GM18526 (cell line): Measurements from ENCODE around the gene MGLL.
A peak's percentile ranks its signal among the peaks of the same experiment; 100 is the strongest.

ENCODE experiments used
- POLR2A ChIP-seq: IDR thresholded peaks from 3 replicates; pipeline ENCODE4 v1.6.1; 2011; ENCODE audit not compliant: insufficient read length; ENCODE audit errors: extremely low read depth

The MGLL gene

DNA sequence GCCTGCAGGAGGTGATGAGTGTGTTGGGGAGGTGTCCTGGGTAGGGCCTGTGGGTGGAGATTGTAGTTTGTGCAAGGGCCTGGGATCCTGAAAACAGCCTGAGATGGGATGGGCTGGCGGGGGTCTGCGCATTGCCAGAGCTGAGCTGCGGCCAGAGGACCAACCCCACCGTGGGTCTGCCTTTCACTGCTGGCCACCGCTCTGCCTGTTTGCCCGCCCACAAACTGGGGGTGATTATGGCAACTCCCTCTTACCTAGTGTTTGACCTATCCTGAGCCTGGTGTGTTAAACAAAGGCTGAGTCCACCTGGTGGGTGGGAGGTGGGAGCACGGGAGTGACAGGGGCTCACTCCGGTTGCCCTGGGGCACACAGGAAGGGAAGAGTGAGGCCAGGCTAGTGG, 139.8 kb downstream of the MGLL start:
- TF ChIP-seq POLR2A = no peak

DNA sequence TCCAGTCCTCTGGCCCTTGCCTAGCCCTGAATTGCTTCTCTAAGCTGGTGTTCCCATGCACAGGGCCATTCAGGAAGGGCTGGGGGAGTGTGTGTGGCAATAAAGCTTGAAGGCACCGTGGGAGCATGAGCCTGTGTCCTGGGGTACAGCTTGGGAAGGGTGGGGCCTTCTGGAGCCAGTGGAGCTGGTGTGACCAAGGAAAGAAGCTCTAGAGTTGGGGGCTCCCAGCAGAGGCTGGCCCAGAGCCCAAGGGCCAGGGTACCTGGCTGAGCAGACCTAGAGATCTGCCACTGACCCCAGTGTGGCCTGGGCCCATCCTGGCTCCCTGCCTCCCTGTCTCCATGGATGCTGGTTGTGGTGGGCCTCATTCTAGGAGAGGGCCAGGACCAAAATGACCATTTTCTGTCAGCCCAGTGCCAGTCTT, 141.5 kb downstream of the MGLL start:
- TF ChIP-seq POLR2A = no peak

DNA sequence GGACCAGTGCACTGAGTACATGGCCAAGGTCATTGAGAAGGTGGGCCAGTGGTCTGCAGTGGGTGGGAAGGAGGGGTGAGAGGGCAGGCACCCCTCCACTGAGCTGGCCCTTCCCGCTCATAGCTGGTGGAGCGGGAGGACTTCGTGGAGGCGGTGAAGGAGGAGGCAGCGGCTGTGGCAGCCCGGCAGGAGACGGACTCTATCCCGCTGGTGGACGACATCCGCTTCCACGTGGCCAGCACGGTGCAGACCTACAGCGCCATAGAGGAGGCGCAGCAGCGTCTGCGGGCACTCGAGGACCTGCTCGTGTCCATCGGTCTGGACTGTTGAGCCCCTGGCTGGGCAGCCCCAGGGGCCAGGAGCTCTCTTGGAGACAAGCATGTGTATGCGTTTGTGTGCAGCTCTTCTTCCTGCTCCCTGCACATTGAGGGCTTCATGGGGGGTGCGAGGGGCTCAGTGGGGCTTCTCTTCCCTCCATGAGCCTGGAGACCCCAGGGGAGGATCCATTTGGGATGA, 142.1 kb downstream of the MGLL start:
- no peak for TF ChIP-seq POLR2A

DNA sequence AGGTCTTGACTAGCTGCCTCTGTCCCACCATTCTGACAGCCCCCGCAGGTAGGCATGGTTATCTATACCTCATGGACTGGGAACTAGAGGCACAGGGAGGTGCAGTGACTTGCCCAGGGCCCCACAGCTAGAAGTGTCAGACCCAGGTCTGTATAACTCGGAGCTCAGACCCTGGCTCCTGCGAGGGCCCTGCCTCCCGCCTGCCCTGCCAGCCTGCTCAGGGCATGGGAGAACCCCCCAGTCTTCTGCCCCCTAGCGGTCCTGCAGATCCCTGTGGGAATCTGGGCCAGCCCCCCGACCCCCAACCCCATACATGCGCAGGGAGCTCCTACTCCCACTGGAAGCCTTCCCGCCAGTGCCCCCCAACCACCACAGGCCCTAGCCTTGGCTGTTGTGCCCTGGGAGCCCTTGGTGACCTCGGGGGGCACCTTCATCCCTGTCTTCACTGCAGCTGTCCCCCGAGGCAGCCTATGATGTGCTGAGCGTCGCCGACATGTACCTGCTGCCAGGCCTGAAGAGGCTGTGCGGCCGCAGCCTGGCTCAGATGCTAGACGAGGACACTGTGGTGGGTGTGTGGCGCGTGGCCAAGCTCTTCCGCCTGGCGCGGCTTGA, 142.7 kb downstream of the MGLL start:
- no peak for TF ChIP-seq POLR2A

DNA sequence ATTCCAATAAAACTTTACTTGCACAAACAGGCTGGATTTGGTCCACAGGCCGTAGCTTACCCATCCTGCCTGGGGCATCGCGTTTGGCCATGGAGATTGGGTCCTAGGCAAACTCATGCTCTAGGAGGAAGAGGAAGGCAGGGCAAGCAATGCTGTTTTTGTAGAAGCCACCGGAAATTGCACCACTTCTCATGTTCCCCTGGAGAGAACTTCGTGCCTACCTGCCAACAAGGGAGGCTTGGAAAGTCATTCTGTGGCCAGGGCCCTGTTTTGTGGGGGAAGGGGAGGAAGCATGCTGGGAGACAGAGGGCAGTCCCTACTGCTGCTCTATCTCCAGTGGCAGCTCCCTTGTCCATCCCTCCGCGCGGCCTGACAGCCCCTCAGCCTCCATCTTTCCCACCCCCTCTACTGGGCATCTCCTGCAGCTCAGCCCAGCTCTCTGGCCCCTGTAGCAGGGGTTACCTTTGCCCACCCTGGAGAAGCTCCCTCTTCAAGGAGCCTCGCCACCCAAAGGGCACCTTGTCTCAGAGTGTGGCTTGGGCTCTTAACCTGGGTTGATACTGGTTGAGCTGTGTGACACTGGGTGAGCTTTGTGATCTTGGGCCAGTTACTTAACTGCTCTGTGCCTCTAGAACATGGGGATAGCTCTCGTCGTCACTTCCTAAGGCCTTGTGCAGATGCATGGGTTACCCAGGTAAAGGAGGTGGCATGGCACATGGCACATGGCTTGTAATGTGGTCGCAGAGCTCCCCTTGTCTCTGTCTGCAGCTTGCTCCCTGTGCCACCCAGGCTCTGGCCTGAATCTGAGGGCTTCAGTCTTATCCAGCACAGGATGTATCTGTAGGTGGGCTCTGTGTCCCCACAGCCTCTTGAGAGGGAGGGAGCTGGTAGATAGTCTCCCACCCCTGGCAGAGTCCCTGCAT, 143.4 kb downstream of the MGLL start:
- TF ChIP-seq POLR2A = no peak

DNA sequence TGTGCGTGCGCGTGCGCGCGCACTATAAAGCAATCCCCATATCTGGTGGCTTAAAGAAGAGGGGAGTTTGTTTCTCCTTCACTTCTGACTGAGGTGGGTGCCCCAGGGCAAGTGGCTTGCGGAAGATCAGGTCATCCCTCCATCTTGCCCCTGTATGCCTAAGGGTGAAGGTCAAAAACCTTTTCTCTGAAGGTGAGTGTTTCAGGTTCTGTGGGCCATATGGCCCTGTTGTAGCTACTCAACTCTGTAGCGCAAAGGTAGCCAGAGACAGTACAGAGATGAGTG, 144.1 kb downstream of the MGLL start:
- TF ChIP-seq POLR2A = no peak

DNA sequence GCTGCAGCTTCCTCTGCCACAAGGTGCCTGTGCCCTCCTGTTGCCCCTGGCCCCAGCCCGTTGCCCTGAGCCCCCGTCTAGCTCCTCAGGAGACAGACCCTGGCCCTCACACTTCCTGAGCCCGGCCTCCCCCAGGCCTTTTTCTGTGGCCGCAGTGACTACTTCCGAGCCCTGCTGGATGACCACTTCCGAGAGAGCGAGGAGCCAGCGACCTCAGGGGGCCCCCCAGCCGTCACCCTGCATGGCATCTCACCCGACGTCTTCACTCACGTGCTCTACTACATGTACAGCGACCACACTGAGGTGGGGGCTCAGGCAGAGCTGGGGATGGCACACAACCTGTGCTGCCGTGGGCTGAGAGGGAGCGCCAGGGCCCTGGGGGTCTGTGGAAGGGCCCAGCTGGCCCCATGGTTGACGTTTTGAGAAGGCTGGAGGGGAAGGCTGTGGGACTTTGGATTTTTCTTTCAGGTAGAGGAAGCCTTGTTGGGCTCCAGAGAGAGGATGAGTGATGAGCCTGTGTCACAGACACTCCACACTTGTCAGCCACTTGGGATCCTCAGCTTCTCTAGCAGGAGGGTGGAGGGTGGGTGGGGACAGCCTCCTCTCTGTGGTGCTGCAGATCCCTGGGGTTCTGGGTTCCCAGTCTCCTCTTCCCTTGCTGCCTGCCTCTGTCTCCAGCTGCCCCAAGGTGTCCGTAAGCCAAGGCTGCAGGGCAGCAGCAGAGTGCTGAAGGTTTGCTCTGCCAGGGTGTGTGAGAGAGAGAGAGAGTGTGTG, 144.6 kb downstream of the MGLL start:
- TF ChIP-seq POLR2A = no peak

DNA sequence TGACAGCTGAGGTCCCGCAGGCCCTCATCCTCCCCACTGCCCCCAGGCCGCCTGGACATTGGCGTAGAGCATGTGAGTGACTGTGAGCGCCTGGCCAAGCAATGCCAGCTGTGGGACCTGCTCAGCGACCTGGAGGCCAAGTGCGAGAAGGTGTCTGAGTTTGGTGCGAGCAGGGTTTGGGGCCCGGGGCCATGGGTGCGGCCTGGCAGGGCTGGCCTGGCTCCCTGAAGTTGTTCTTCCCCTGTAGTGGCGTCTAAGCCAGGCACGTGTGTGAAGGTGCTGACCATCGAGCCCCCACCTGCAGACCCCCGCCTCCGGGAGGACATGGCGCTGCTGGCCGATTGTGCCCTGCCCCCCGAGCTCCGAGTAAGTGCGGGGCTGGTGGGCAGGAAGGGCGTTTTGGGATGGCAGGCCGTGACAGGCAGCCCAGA, 145.4 kb downstream of the MGLL start:
- no peak for TF ChIP-seq POLR2A

DNA sequence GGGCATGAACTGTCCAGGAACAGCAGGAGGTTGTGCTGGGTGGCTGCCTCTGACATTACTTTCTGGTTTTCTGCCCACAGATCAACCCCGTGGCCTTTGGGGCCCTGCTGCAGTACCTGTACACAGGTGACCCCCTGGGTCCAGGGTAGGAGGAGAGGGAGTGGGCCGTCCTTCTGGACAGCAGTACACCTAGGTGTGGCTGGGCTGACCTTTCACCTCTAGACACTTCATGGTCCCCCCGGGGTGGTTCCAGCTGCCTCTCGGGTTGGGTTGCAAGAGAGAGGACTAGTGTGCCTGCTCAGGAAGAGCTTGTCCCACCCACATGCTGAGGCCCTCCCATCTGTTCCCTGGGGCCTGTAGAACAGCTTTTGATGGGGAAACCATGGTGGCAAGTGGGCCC, 145.9 kb downstream of the MGLL start:
- no peak for TF ChIP-seq POLR2A

DNA sequence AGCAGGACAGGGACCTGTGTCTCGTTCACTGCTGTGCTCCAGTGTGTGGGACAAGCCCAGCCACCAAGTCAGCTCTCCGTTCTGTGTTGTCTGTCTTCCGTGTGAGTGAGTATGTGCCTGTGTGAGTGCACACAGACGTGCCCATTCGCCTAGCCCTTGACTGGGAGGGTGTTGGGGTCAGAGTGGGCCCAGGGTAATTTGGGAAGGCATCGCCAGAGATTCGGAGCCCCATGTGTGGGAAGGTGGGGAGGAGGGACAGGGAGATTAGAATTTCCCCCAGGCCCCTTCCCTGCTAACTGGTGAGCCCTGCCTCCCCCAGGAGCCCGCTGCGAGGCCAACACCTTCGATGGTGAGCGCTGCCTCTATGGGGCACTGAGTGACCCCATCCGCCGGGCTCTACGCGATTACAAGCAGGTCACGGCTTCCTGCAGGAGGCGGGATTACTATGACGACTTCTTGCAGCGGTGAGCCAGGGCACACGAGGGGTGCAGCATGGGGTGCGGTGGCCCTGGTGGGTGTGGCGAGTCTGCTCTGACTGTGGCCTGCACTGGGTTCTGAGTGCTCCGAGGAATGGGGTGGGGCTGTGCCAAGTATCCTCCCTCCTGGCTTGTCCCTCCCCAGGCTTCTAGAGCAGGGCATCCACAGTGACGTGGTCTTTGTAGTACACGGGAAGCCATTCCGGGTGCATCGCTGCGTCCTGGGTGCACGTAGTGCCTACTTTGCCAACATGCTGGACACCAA, 146.5 kb downstream of the MGLL start:
- no peak for TF ChIP-seq POLR2A

DNA sequence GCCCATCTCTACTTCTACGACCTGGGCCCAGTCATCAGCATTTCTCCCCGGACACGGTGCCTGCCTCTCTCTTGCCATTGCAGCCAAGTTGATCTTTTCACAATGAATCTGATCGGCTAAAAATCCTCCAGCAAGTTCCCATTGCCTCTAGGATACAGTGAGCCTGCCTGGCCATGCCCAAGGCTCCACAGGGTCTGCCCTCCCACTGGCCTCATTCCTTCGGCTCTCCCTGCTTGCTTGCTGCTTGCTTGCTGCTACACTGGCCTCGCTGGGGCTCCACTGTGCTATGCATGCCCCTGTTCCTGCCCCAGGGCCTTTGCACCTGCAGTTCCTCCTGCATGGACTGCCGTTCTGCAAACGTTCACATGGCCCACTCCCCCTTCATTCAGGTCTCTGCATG, 147.5 kb downstream of the MGLL start:
- no peak for TF ChIP-seq POLR2A

DNA sequence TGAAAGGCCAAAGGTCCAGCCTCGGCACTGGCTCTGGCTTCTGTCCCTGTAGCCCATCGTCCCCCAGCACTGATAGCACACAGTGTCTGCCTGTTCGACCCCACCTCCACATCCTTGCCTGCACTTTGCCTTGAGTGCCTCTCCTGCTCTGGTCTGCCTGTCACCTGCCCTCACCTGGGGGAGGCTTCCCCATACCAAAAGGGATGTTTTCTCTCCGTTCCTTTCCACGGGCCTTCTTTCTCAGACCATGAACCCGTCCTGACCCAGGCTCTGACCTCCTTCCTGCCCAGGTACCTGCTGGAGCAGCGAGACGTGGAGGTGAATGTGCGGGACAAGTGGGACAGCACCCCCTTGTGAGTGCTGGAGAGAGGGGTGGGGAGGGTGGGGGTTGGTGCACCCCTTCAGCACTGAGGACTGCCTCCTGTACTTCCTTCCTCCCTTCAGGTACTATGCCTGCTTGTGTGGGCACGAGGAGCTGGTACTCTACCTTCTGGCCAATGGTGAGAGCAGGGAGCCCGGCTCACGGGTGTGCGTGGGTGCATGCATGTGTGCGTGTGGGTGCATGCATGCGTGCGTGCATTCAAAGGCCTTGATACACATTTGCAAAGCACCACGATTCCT, 148.1 kb downstream of the MGLL start:
- TF ChIP-seq POLR2A = no peak

DNA sequence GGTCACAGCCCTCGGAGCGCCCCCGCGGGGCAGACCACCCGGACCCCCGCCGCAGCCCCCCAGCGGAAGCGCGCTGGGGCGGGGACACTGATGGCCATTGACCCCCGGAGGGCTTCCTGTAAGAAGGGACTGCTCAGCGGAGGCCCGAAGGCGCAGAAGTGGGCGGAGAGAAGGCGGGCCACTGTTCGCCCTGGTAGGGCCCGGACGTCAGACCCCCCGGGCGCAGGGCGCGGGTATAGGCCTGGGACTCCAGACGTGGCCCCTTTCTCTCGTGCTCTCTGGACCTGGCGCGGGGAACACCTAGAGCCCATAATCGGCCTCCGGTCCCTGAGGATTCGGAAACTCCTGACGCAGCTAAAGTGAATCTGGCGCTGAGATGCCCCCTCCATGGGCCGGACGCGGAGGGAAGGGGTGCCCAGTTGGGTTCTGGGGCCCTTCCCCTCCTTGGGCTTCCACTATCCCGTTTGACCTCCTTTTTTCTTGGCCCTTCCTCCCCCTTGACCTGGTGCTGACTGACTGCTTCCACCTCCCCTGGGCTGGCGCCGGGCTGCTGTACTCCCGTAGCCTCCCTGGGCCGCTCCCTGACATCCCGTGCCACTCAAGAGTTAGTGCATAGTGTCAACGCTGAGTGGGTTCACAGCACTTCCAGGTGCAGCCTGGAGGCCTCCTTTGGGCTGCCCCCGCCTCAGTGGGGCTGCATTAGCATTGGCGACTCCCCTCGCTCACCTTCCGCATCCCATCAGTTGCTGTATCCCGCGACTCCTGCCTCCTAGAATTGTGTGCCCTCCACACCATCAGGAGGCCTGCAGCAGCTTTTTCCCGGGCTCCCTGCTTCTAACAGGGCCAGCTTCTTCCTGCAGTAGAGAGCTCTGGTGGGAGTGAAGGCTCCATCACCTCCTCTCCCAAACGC, 148.9 kb downstream of the MGLL start:
- no peak for TF ChIP-seq POLR2A

DNA sequence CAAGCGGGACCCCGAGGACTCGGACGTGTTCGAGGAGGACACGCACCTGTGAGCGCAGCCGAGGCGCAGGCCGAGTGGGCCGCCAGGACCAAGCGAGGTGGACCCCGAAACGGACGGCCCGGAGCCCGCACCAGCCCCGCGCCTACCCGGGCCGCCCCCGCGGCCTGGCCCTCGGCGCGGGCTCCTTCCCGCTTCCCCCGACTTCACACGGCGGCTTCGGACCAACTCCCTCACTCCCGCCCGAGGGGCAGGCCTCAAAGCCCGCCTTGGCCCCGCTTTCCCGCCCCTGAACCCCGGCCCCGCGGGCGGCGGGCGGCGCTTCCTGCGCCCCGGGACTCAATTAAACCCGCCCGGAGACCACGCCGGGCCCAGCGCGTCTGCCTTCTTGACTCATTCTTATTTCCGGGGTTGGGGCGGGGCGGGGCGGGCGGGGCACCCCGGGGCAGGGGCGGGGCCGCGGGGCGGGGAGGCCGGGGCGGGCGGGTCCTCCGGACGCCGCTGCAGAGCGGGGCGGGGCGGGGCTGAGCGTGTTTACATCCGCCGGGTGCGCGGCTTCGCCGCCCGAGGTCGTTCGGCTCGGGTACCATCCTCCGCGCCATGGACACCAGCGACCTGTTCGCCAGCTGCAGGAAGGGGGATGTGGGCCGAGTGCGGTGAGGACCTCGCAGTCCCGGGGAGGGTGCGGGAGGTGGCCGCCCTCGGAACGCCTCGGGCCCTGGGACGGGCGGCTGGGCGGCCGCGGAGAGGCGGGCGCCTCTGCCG, 149.7 kb downstream of the MGLL start, which contains the start of gene ABTB1:
TSS of gene ABTB1 (plus strand) at position 524 of the 762 bp plus-strand sequence. CDS start at position 598, 74 bp downstream.
- peak; percentile 90 for TF ChIP-seq POLR2A
